ENCODE measurements around the gene ITPR2.

DNA sequence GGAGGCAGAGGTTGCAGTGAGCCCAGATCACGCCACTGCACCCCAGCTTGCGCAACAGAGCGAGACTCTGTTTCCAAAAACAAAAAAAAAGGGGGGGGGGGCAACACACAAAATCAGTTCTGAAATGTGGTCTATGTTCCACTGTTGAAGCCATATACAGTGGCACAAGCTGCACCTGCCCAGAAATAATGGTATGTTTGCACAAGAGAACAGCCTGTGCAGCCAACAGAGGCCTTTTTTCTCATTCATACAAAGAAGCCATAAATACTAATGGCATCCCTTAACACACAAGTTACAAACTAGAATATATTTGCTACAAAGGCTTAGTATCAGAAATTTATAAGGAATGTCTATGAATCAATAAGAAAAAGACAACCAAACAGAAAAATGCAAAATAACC lies 37.1 kb downstream of the ITPR2 start:
- TF ChIP-seq REST (IDR thresholded peaks at IDR 0.05; ENCODE audit: insufficient read depth in 1 of 2, low read depth in 2 of 2, low read length in 2 of 2) (no peak), POLR2AphosphoS5 (IDR thresholded peaks at IDR 0.05; ENCODE audit: low read depth, low read length) (no peak), SIN3A (IDR thresholded peaks at IDR 0.05; ENCODE audit: borderline replicate concordance, insufficient read depth, low read length) (no peak), TAF1 (IDR thresholded peaks at IDR 0.05; ENCODE audit: borderline replicate concordance, insufficient read depth, low read length) (no peak), FOXP2 (optimal IDR thresholded peaks at IDR 0.05; ENCODE audit: borderline replicate concordance, extremely low read depth, extremely low read length, insufficient read depth) (no peak)

Data from PFSK-1 (cell line).